Astrocyte of the cerebellum (primary cell): Measurements from ENCODE around the gene IFNK.

ENCODE experiments used
- DNase-seq: peaks from one replicate; pipeline ENCODE4 v3.0.0-alpha.2; 2011; ENCODE audit warnings: low read depth
- H3K4me3 ChIP-seq: 2 replicates; pipeline ENCODE4 v1.5.1; 2011; ENCODE audit warnings: mild to moderate bottlenecking, low read depth, low read length, moderate library complexity
- CTCF ChIP-seq: IDR thresholded peaks from 2 replicates; pipeline ENCODE4 v1.5.1; 2012; ENCODE audit warnings: low read length, low read depth, moderate library complexity, mild to moderate bottlenecking; ENCODE audit errors: missing control alignments
- in situ Hi-C: cut with HindIII; loops from 2 replicates; pipeline ENCODE4 v1.10.0; 2017; ENCODE audit warnings: low sequenced_read_pairs

Gene IFNK

GRCh38 chr9:27554712-27555111 lies 30.6 kb downstream of the IFNK start:
- in situ Hi-C loops: no loop called here
- TF ChIP-seq CTCF: no peak
- H3K4me3 ChIP-seq: no peak overlapping the region
- DNase-seq: no peak

GRCh38 chr9:27556470-27556869 lies 32.4 kb downstream of the IFNK start:
- TF ChIP-seq CTCF: no peak
- in situ Hi-C loops: no loop called here
- no peak for DNase-seq

GRCh38 chr9:27558307-27558706 lies 34.2 kb downstream of the IFNK start:
- TF ChIP-seq CTCF: no peak
- H3K4me3 ChIP-seq: no peak overlapping the region
- in situ Hi-C loops: no loop called here
- no peak for DNase-seq

More at GRCh38 chr9:27556470-27556869, 32.4 kb downstream of the IFNK start:
- H3K4me3 ChIP-seq: no peak overlapping the region

- in situ Hi-C loops: no loop called here
- H3K4me3 ChIP-seq: no peak overlapping the region
- DNase-seq: no peak
- TF ChIP-seq CTCF: no peak
These were observed 36.4 kb downstream of the IFNK start for GRCh38 chr9:27560457-27560856.

GRCh38 chr9:27561685-27562084 lies 37.6 kb downstream of the IFNK start:
- no peak for TF ChIP-seq CTCF
- in situ Hi-C loops: no loop called here
- DNase-seq: no peak
- no peak overlapping the region for H3K4me3 ChIP-seq

DNA sequence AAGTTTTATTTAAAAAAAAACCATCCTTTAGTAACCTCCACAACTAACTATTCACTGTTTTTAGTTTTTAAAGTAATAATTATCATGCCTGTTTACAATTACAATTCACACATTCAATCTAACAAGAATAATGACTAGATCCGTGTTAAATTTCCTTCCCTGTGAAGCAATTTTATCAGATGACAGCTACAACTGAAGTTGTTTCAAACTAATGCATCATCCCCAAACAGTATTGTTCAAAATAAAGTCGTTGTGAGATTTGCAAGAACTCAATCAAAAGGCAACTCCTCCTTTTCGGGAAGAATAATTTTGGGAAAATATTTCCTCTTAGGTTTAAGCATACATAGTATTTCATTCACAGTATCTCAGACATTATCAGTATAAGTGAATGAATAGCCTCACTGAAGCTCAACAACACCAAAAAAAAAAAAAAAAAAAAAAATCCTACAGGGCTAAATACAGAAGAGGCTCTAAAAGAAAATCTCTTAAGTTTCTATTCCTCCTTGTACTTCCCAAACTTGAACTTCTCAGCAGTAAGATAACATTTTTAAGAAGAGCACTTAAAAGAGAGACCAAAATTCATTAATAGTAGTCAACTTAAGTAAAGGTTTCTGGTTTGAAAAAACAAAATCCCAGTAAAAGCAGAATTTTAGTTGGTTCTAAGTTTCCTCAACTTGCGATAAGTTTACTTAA lies 39.8 kb downstream of the IFNK start:
- DNase-seq: no peak

More for the DNA sequence above, 39.8 kb downstream of the IFNK start:
- in situ Hi-C loops: no loop called here
- H3K4me3 ChIP-seq: no peak overlapping the region
- no peak for TF ChIP-seq CTCF
